GM21360 (cell line): ENCODE measurements around the gene GRAMD1B.
"Not testable (repeated sequence)": the region's sequence is repeated elsewhere in the genome, so short reads cannot be mapped to it uniquely, and the experiment has no call there.

Experiments used
- ATAC-seq: cut with Tn5 transposase; IDR thresholded peaks from one replicate; pipeline ENCODE4 v1.9.1; 2021; ENCODE audit warnings: mild to moderate bottlenecking, moderate library complexity; ENCODE audit not compliant: unreplicated experiment

The GRAMD1B gene

DNA sequence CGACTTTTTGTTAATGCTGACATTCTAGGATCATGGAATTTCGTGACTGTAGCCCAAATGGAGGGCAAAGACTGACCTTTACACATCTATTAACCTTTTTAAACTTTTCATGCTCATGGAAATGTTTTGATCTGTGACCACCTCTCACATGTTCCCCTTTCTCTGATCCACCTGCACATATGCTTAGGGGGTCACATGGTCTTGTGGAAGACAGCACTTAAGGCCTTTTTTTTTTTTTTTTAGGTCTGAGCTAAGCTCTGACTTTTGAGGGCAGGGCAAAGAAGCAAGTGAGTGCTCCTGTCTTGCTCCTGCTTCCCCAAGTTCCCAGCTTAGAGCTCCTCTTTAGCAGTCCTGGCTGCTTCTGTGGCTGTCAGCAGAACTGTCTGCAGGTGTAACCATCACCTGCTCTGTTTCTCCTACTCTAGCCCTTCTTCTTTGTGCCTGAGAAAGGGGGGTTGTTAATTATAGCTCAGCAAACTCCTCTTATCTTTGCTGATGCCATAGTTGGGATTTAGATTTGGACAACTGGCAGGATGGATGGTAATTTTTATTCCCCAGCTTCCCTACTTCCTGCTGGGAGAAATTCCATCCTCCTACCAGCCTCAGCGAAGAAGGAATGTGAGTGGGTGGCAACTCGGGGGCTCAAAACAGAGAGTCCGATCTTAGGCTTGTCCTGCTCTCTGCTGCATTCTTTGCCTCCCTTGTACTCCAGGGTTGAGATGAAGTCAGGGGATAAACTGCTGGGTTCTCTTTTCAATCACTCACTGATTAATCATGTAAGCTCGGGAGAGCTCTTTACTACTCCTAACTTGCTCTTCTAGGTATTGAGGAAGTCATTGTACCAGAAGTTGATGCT is 64.4 kb downstream of the GRAMD1B start:
- ATAC-seq, result no peak

DNA sequence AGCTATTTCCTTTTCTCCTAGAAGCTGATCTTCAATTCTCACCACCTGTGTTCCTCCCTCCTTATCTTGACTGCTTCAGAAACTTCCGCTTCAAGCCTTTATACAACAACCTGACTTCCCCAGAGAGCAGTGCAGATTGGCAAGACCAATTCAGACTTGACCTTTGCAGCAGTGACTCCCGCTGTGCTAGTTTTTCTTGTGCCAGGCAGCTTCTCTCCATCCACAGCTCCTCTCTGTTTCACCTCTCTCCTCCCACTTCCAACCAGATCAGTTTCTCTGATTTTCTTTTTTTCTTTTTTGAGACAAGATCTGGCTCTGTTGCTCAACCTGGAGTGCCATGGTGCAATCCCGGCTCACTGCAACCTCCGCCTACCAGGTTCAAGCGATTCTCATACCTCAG is 74.3 kb downstream of the GRAMD1B start:
- ATAC-seq, result peak; percentile 45

DNA sequence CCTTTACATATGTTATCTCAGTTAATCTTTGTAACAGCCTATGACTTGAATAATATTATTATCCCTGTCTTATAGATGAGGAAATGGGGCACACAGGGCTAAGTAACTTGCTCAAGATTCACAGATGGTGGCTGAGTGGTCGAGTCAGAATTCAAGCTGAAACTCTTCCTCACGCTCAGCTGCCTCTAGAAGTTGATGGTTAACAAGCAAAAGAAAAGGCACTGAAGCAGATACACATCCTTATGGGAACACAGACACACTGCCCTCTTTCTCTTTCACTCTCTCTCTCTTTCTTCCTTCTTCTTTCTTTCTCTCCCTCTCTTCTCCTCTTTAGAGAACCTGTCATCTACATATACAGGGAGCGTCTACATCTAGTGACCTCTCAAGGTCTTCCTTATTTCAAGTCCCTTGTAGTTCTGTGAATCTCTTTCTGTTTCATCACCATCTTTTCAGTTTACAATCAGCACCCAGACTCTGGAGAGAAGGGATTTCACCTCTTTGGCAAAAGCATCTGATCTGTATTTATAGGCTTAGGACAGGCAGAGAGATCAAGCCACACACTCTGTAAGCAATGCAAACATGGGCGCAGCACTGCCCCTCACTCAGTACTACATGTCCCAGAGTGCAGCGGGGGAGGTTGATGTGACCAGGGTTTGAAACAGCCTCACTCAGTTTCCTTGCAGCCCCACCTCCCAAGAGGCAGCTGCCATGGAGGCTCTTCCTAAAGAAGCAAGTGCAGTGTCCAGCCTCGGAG is 75.7 kb downstream of the GRAMD1B start:
- ATAC-seq, result peak; percentile 55

DNA sequence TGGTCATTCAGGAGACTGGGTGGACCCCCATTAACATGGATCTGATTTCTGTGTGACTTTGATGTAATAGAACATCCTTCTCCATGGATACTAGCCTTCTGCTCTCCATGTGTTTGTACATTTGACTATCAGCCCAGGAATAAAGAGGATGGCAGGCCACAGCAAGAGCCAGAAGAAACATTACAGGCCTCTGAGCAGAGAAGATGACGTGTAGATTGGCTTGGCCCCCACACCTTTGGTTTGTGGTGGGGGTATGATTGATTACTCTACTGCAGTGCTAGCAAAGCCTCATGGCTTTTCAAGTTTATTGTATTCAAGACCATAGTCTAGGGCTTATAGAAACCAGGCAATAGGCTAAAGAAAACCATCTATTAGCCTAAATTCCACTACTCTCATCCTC is 77.0 kb downstream of the GRAMD1B start:
- ATAC-seq, result no peak

DNA sequence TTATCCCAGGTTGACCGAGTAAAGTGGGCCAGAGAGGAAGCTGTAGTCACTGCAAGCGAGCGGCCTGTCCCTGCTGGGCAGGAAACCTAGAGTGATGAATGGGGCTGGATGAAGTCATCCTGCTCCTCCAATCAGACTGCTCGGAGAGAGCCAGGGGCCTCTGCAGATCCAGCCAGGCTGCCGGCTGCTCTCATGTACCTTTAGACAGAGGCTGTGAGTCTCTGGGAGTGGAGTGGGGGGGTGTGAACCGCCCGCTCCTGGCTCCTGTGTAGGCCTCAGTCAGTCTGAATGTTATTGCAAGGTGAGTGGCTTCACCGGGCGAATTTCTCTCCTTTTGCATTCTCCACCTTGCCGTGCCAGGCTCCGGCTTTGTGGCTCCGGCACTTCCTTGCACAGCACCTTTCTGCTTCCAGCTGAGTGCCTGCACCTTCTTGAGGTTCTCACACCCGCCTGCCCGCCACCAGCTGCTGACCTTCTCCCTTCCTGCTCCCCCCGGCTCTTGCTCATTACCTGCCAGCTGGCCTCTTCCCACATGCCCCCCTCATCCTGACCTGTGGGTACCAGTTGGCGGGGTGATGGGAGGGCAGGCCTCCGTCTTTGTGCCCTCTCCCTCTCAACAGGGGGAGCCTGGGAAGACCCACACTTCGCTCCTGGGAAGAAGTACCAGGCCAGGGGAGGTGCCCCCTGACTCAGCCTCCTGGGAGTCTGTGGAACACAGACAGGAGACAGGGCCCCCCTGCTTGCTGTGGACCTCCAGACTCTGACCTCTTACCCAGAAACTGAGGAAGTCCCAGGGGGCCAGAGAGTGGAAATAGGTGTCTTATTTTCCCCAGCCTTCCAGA is 79.9 kb downstream of the GRAMD1B start:
- no peak for ATAC-seq

DNA sequence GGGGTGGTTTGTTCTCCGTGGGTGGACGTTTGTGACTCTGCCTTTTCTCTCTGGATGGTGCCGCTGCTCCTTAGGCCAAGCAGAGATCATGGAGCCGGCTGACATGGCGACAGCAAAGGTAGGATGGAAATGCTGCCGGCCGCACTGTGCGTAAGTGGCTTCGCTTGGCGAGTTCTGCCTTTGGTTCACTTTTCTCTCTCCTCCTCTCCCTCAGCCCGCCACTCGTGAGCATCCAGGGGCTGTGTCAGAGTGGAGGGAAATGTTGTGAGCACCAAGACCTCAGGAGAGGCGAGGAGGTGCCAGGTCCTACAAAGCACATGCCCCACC is 80.5 kb downstream of the GRAMD1B start:
- ATAC-seq, result no peak

DNA sequence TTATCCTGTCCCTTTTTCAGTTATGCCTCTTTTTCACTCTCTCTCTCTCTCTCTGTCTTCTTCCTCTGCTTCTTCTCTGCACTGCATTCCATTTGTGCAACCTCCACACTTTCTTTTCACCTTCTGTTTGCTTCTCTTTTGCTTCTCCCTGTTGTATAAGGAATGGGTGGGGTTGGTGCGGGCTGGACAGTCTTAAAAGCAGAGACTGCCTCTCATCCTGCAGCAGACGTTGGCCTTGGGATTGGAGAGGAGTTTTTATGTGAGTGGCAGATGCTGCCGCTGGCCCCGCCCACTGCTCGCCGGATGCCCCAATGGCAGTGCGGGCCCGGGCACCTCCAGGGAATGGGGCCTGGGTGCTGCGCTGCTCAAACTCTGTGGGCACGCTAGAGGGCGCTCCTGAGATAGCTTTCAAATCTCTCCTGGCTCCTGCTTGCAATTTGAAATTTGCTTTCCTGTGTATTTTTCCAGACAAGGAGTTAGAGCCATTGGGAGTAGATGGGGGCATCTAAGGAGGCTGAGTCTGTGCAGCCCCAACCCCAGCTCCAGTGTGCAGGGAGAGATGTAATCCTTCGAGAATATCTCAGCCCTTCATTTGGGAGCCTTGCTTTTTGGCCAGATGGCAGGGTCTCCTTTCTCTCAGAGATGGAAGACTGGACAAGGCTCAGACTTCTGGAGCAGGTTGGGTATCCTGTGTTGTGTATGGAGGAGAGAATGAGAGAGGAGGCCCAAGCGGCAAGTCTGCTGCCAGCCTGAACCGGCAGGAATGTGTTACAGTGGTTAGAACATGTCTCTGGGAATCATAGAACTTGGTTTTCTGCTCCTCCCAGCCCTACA is 81.2 kb downstream of the GRAMD1B start:
- ATAC-seq, result peak; percentile 82

DNA sequence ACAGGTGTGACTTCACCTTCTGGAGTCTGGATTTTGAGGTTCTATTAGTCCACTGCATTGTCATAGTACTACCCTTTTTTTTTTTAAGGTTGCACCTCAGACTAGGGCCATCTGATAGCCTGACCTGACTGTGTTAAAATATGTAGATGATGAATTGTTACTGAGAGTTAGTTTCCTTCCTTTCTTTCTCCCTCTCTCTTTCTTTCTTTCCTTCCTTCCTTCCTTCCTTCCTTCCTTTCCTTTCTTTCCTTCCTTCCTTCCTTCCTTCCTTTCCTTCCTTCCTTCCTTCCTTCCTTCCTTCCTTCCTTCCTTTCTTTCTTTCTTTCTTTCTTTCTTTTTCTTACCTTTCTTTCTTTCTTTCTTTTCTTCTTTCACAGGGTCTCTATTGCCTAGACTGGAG is 83.2 kb downstream of the GRAMD1B start:
- not testable (repeated sequence) for ATAC-seq

DNA sequence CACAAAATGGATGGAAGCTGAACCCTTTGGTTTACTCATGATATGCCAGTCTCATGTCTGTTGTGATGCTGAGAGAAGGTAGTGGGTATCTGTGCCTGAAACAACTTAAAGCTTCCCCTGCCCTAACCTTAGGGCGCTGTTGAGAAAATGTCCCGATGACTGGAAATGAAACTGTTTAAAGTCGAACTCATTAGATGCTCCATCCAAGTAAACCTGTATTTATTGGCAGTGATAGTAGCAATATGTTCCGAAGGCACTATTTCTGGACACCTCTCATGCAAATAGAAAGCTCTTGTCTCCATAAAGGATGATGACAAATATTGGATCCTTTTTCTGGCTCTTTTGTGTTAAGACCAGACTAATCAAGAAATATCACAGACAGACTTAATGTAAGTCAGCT is 86.2 kb downstream of the GRAMD1B start:
- no peak for ATAC-seq

DNA sequence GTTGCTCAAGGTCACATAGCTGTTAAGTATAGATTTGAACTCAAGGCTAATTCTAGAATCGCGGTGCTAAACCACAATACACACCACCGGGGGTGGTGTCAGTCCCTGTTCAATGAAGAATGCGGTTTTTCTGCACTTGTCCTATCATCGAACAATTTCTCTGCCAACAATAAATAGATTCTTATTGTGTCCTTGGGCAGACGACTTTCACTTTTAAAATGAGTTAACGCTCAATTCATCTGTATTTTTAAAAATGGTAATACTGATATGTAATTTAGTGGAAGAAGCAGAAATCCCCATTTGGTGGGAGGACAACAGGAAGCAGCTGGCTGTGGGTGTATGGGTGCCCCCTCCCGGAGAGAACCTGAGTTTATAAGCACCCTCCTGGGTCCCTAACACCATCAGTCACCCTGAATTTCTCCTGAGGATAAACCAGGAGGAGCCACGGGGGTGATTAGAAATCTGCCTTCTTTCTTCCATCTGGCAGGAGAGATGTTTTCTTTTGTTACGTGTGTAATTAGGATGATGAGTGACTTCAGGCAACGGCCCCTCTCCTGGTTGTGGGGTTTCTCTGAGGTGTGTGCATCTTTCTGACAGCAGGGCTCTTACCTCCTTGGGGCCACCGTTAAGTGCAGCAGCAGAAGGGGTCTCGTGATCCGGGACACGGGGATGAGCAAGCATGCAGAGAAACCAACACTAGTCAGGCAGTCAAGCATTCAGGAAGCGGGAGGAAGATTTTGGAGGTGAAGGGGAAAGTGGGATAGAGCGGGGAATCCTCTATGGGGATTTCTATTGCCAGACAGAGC is 87.7 kb downstream of the GRAMD1B start:
- peak; percentile 53 for ATAC-seq

DNA sequence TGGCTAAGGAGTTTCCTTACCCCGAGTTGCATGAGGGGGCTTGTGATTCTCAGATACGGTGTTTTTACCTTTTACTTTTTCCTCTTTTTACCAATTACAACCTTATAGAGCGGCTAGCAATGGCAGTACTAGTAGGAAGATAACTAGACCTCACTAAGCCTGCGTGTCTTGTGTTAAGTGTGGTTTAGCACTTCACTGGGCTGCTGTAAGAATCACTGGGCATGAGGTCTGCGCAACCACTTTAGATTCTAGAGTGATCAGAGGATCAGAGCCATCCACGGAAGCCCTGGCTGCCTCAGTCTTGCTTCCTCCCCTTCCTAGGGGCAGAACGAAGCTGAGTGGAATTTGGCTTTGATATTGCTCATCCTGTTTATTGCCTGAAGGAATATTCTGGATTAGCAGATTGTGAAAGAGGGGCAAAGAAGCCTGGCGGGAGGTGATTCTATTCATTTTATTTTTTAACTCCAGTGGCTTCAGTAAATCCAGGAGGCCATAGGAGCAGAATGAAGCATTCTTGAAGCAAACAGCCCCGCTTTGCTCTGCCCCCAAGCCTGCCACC is 88.5 kb downstream of the GRAMD1B start:
- ATAC-seq, result no peak

DNA sequence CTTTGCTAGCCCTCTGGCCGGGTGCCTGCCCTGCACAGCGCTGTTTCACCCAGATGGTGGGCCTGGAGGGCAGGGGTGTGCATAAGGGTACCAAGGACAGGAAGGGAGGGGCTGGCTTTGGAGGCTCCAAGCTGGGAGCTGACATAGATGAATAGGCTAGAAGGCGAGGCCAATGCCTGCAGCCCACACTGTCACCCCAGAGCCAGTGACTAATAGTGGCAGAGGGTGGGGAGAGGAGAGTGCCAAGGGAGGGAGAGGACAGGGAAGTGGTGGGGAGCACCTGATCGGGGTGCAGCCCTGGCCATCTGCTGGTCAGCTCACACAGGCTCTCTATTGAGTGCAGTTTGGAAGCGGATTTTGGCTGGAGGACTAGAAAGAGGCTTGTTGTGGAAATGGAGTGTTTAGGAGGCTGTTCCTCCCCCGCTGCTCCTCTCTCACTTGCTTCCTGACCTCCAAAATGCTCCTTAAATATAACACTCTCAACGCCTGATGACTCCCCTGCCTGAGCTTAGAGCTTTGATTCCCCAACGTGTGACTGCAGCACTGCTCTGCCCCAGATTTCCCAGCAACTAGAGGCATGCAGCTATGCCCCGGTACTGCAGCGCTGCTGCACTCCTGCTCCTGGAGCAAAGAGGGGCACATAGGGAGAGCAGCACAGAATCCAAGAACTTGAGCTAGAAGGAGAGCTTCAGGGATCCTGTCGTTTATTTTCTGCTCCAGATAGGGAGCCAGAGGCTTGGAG is 89.2 kb downstream of the GRAMD1B start:
- no peak for ATAC-seq

DNA sequence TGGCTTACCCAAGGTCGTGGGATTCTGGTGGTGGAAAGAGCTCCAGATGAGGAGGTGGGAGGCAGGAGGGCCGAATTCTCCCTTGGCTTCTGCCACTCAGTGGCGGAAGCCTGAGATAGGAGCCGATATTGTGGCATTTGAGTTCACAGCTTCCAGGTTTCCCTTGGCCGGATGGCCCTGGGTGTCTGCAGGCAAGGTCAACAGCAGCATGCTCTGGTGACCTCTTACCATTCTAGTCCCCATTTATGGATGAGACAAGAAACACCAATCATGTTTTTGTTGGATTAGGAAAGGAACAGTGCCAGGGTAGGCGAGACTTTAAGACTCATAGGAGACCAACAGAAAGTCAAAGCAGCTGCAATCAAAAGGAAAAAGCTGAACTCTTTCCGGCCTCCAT is 89.7 kb downstream of the GRAMD1B start:
- ATAC-seq, result no peak

DNA sequence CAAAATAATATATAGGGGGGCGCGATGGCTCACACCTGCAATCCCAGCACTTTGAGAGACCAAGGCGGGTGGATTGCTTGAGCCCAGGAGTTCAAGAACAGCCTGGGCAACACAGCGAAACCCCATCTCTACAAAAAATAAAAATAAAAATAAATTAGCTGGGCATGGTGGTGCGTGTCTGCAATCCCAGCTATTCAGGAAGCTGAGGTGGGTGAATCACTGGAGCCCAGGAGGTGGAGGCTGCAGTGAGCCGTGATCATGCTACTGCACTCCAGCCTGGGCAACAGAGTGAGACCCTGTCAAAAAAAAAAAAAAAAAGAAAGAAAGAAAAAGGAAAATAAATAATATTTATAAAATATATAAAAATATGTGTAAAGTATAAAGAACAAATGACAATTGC is 90.4 kb downstream of the GRAMD1B start:
- ATAC-seq, result not testable (repeated sequence)

DNA sequence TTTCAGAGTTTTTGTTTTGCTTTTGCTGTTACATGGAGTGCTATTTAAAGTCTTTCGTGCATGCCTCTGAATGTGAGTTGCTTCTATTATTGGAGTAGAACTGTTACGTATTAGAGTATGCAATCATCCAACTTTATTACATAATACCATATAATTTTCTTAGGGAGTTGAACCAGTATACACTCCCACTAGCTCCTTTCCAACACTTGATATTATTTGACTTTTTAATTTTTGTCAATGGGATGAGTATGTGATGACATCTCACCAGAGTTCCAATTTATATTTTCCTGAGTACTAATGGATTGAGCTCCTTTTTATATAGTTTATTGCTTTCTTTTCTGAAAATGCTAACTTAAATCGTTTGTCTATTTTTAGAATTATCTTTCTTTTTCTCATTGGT is 90.9 kb downstream of the GRAMD1B start:
- ATAC-seq, result no peak

DNA sequence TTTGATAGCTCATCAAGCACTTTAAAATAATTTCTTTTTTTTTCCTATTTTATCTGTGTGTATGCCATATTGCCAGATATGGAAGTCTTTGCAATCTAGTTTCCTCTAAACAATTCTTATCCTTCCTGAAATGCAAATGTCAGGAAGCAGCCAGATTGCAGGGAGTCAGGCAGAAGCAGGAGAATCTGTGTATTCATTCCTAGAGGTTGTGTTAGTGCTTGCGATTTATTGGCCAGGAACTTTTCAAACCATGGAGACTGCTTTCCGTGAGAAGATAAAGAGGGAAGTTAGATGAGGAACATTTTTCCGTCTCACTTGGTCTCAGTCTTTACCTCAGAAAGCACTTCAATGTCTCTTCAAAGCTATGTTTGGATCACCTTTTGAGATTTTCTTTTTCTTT is 91.9 kb downstream of the GRAMD1B start:
- ATAC-seq, result no peak

DNA sequence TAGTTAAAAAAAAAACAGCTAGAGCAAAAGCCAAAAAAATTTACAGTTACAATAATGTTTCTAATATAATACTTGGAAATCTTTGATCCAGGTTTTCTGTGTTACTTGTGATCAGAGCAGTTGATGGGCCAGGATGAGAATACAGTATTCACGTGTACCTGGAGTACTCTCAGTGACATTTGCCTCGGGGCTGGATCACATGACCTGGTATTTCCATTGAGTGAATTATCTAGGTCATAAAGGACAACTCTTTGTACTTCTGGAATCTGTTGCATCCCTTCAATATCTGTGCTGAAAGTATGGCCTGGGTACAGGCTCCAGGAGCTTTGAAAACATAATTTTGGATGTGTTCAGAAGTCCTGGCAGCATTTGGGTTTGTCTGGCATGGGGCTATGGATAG is 93.5 kb downstream of the GRAMD1B start:
- no peak for ATAC-seq

DNA sequence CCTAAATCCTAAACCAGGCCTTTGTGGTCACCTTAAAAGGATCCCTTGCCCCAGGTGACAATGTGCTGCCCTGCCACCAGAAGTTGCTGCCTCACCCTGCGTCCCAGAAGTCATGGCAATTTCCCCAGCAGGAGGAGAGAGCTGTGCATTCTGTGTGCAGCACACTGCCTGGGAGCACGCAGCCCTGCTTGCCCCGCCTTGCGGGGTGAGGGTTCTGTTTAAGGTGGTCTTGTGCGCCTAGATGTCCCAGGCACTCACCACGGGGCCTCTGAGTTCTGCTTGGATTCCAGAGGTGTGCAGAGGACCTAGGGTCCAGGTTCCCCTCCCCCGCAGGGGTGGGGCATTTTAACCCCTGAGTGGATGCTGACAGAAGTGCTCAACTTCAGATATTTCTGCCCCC is 95.0 kb downstream of the GRAMD1B start:
- no peak for ATAC-seq

DNA sequence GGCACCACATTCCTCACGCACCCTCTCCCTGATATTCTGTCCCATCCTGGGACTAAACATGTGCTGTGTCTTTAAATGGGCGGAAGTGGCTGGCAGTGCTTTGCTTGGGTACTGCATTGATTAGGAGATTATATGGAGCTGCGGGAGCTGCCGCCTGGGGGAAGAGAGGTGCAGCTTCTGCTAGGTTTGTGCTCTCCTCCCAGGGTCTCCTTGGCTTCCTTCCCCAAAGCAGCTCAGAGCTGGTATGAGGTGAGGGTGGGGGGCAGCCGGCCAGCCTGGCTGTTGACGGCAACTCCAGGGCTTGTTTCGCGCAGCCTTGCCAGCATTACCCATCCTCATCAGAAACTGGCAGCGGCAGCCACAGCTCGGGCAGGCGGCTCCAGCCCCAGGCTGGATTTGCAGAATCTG is 95.4 kb downstream of the GRAMD1B start:
- ATAC-seq, result no peak
